Activated naive CD8-positive, alpha-beta T cell treated with anti-CD3 and anti-CD28 coated beads, Interleukin-2, amount 50 U/mL, for 24 hours (primary cell): ENCODE data around the gene PHYHIPL.

Experiments used
- ATAC-seq: fragments of 150-1000 bp; cut with Tn5 transposase; one replicate; pipeline ENCODE4 v1.10.0; 2021
- DNase-seq: peaks from one replicate; pipeline ENCODE4 v3.0.0; 2021
- H3K27ac Mint-ChIP-seq: one replicate; pipeline ENCODE4 v1.8.0; 2021; ENCODE audit warnings: mild to moderate bottlenecking, mixed read lengths
- H3K27me3 Mint-ChIP-seq: one replicate; pipeline ENCODE4 v1.8.0; 2021; ENCODE audit warnings: mixed read lengths
- H3K36me3 Mint-ChIP-seq: one replicate; pipeline ENCODE4 v1.8.0; 2021; ENCODE audit warnings: low read depth, mixed read lengths
- H3K4me1 Mint-ChIP-seq: one replicate; pipeline ENCODE4 v1.8.0; 2021; ENCODE audit warnings: mixed read lengths
- H3K4me3 Mint-ChIP-seq: one replicate; pipeline ENCODE4 v1.8.0; 2021; ENCODE audit warnings: mild to moderate bottlenecking, moderate library complexity, mixed read lengths
- H3K9me3 Mint-ChIP-seq: one replicate; pipeline ENCODE4 v1.8.0; 2021; ENCODE audit warnings: mixed read lengths

PHYHIPL gene

GRCh38 chr10:59257224-59257623 is 80.8 kb downstream of the PHYHIPL start:
- Mint-ChIP-seq H3K4me3 (no peak overlapping the region), H3K9me3 (peaks cover 6% of the 10 kb centered on the region), H3K27ac (no peak overlapping the region), H3K27me3 (peaks cover 2% of the 10 kb centered on the region), H3K36me3 (no peaks in the 10 kb centered on the region), H3K4me1 (no peaks in the 10 kb centered on the region)
- DNase-seq (no peak), ATAC-seq (no peak)

GRCh38 chr10:59258890-59259289 is 82.4 kb downstream of the PHYHIPL start:
- Mint-ChIP-seq H3K36me3 (no peaks in the 10 kb centered on the region), H3K4me3 (no peak overlapping the region), H3K4me1 (no peaks in the 10 kb centered on the region), H3K27me3 (peaks cover 2% of the 10 kb centered on the region), H3K9me3 (peaks cover 6% of the 10 kb centered on the region), H3K27ac (no peak overlapping the region)
- no peak for DNase-seq
- ATAC-seq = no peak

- Mint-ChIP-seq H3K4me3 (no peak overlapping the region), H3K9me3 (peaks cover 7% of the 10 kb centered on the region), H3K27me3 (no peaks in the 10 kb centered on the region), H3K4me1 (no peaks in the 10 kb centered on the region), H3K27ac (no peak overlapping the region), H3K36me3 (no peaks in the 10 kb centered on the region)
- DNase-seq (no peak), ATAC-seq (no peak)
These were observed 88.7 kb downstream of the PHYHIPL start for GRCh38 chr10:59265141-59265540.

GRCh38 chr10:59266321-59266720 is 89.9 kb downstream of the PHYHIPL start:
- peaks cover 5% of the 10 kb centered on the region for H3K9me3 Mint-ChIP-seq
- ATAC-seq (no peak), DNase-seq (no peak)
- H3K4me3 Mint-ChIP-seq = no peak overlapping the region
- no peak overlapping the region for H3K27ac Mint-ChIP-seq
- H3K36me3 Mint-ChIP-seq = no peaks in the 10 kb centered on the region
- H3K4me1 Mint-ChIP-seq = no peaks in the 10 kb centered on the region
- no peaks in the 10 kb centered on the region for H3K27me3 Mint-ChIP-seq

- Mint-ChIP-seq H3K9me3 (peaks cover 5% of the 10 kb centered on the region), H3K4me1 (no peaks in the 10 kb centered on the region), H3K27me3 (no peaks in the 10 kb centered on the region), H3K27ac (no peak overlapping the region), H3K4me3 (no peak overlapping the region), H3K36me3 (no peaks in the 10 kb centered on the region)
- DNase-seq = no peak
- ATAC-seq = no peak
These were observed 92.0 kb downstream of the PHYHIPL start for GRCh38 chr10:59268460-59268859.

- no peak for DNase-seq
- no peak overlapping the region for H3K4me3 Mint-ChIP-seq
These were observed 93.2 kb downstream of the PHYHIPL start for GRCh38 chr10:59269651-59270050.

GRCh38 chr10:59270492-59270891 is 94.0 kb downstream of the PHYHIPL start:
- no peak overlapping the region for H3K27ac Mint-ChIP-seq
- ATAC-seq = no peak
- no peak for DNase-seq
- H3K4me3 Mint-ChIP-seq = no peak overlapping the region
- no peaks in the 10 kb centered on the region for H3K27me3 Mint-ChIP-seq
- H3K36me3 Mint-ChIP-seq = no peaks in the 10 kb centered on the region
- no peaks in the 10 kb centered on the region for H3K4me1 Mint-ChIP-seq
- H3K9me3 Mint-ChIP-seq = peaks cover 5% of the 10 kb centered on the region

More at GRCh38 chr10:59269651-59270050, 93.2 kb downstream of the PHYHIPL start:
- peaks cover 5% of the 10 kb centered on the region for H3K9me3 Mint-ChIP-seq
- no peak for ATAC-seq
- H3K27me3 Mint-ChIP-seq = no peaks in the 10 kb centered on the region
- H3K4me1 Mint-ChIP-seq = no peaks in the 10 kb centered on the region
- no peaks in the 10 kb centered on the region for H3K36me3 Mint-ChIP-seq
- no peak overlapping the region for H3K27ac Mint-ChIP-seq

- no peak overlapping the region for H3K27ac Mint-ChIP-seq
- H3K9me3 Mint-ChIP-seq = peaks cover 5% of the 10 kb centered on the region
- H3K27me3 Mint-ChIP-seq = no peaks in the 10 kb centered on the region
- no peaks in the 10 kb centered on the region for H3K36me3 Mint-ChIP-seq
- DNase-seq (no peak), ATAC-seq (no peak)
- H3K4me1 Mint-ChIP-seq = no peaks in the 10 kb centered on the region
- H3K4me3 Mint-ChIP-seq = no peak overlapping the region
These were observed 94.7 kb downstream of the PHYHIPL start for GRCh38 chr10:59271160-59271559.

- no peak for ATAC-seq
These were observed 95.6 kb downstream of the PHYHIPL start for GRCh38 chr10:59272061-59272460.

GRCh38 chr10:59273445-59273844 is 97.0 kb downstream of the PHYHIPL start:
- DNase-seq (no peak), ATAC-seq (no peak)
- H3K9me3 Mint-ChIP-seq = no peaks in the 10 kb centered on the region
- no peak overlapping the region for H3K27ac Mint-ChIP-seq
- H3K27me3 Mint-ChIP-seq = no peaks in the 10 kb centered on the region
- no peak overlapping the region for H3K4me3 Mint-ChIP-seq
- H3K4me1 Mint-ChIP-seq = no peaks in the 10 kb centered on the region
- no peaks in the 10 kb centered on the region for H3K36me3 Mint-ChIP-seq

More at GRCh38 chr10:59272061-59272460, 95.6 kb downstream of the PHYHIPL start:
- Mint-ChIP-seq H3K27me3 (no peaks in the 10 kb centered on the region), H3K36me3 (no peaks in the 10 kb centered on the region), H3K4me3 (no peak overlapping the region), H3K9me3 (peaks cover 5% of the 10 kb centered on the region), H3K27ac (no peak overlapping the region), H3K4me1 (no peaks in the 10 kb centered on the region)
- DNase-seq = no peak

GRCh38 chr10:59276133-59276532 is 99.7 kb downstream of the PHYHIPL start:
- no peak for ATAC-seq

GRCh38 chr10:59276919-59277318 is 100.5 kb downstream of the PHYHIPL start:
- no peaks in the 10 kb centered on the region for H3K4me1 Mint-ChIP-seq
- H3K27ac Mint-ChIP-seq = no peak overlapping the region
- no peaks in the 10 kb centered on the region for H3K9me3 Mint-ChIP-seq
- no peaks in the 10 kb centered on the region for H3K27me3 Mint-ChIP-seq
- DNase-seq (no peak), ATAC-seq (no peak)
- no peak overlapping the region for H3K4me3 Mint-ChIP-seq
- no peaks in the 10 kb centered on the region for H3K36me3 Mint-ChIP-seq

More at GRCh38 chr10:59276133-59276532, 99.7 kb downstream of the PHYHIPL start:
- no peak overlapping the region for H3K4me3 Mint-ChIP-seq
- H3K9me3 Mint-ChIP-seq = no peaks in the 10 kb centered on the region
- no peak for DNase-seq
- no peaks in the 10 kb centered on the region for H3K4me1 Mint-ChIP-seq
- no peak overlapping the region for H3K27ac Mint-ChIP-seq
- no peaks in the 10 kb centered on the region for H3K36me3 Mint-ChIP-seq
- H3K27me3 Mint-ChIP-seq = no peaks in the 10 kb centered on the region

- H3K9me3 Mint-ChIP-seq = no peaks in the 10 kb centered on the region
- no peaks in the 10 kb centered on the region for H3K27me3 Mint-ChIP-seq
- ATAC-seq (no peak), DNase-seq (no peak)
- no peak overlapping the region for H3K4me3 Mint-ChIP-seq
- H3K36me3 Mint-ChIP-seq = no peaks in the 10 kb centered on the region
- H3K27ac Mint-ChIP-seq = no peak overlapping the region
- H3K4me1 Mint-ChIP-seq = no peaks in the 10 kb centered on the region
These were observed 103.0 kb downstream of the PHYHIPL start for GRCh38 chr10:59279476-59279875.

- Mint-ChIP-seq H3K27me3 (no peaks in the 10 kb centered on the region), H3K27ac (no peak overlapping the region), H3K4me3 (no peak overlapping the region), H3K9me3 (no peaks in the 10 kb centered on the region), H3K36me3 (no peaks in the 10 kb centered on the region), H3K4me1 (no peaks in the 10 kb centered on the region)
- no peak for ATAC-seq
- no peak for DNase-seq
These were observed 103.6 kb downstream of the PHYHIPL start for GRCh38 chr10:59279991-59280505.

- no peak for DNase-seq
- H3K36me3 Mint-ChIP-seq = no peaks in the 10 kb centered on the region
- no peaks in the 10 kb centered on the region for H3K4me1 Mint-ChIP-seq
- ATAC-seq = no peak
- H3K27me3 Mint-ChIP-seq = no peaks in the 10 kb centered on the region
- no peak overlapping the region for H3K4me3 Mint-ChIP-seq
- no peaks in the 10 kb centered on the region for H3K9me3 Mint-ChIP-seq
- H3K27ac Mint-ChIP-seq = no peak overlapping the region
These were observed 105.4 kb downstream of the PHYHIPL start for GRCh38 chr10:59281861-59282260.

- Mint-ChIP-seq H3K27ac (no peak overlapping the region), H3K36me3 (no peaks in the 10 kb centered on the region), H3K27me3 (no peaks in the 10 kb centered on the region), H3K4me1 (no peaks in the 10 kb centered on the region), H3K4me3 (no peak overlapping the region), H3K9me3 (no peaks in the 10 kb centered on the region)
- ATAC-seq (no peak), DNase-seq (no peak)
These were observed 107.1 kb downstream of the PHYHIPL start for GRCh38 chr10:59283456-59284091.
